H9 (cell line): ENCODE measurements around the gene RAC2. TPM values are rescaled to one million over a fixed set of nuclear protein-coding genes. Genes with fewer than 3 reads are reported as not detected.

ENCODE experiments used
- DNase-seq: peaks from one replicate; pipeline ENCODE4 v3.0.0-alpha.2; 2017
- H2AFZ ChIP-seq: one replicate; pipeline ENCODE4 v1.6.1; 2013; ENCODE audit warnings: mild to moderate bottlenecking, low read length, control low read depth, moderate library complexity
- H2AK5ac ChIP-seq: 2 replicates; pipeline ENCODE4 v1.6.1; 2013; ENCODE audit warnings: low read length, control low read depth, mixed read lengths; ENCODE audit not compliant: insufficient read length
- H2BK120ac ChIP-seq: one replicate; pipeline ENCODE4 v1.6.1; 2013; ENCODE audit warnings: low read depth, mild to moderate bottlenecking, low read length, control low read depth, inconsistent platforms; ENCODE audit not compliant: poor library complexity, severe bottlenecking
- H2BK12ac ChIP-seq: 2 replicates; pipeline ENCODE4 v1.6.1; 2013; ENCODE audit warnings: low read length, control low read depth, mixed read lengths, low read depth; ENCODE audit not compliant: insufficient read length
- H2BK15ac ChIP-seq: 2 replicates; pipeline ENCODE4 v1.6.1; 2013; ENCODE audit warnings: low read depth, low read length, control low read depth
- H2BK20ac ChIP-seq: one replicate; pipeline ENCODE4 v1.6.1; 2013; ENCODE audit warnings: low read depth, mild to moderate bottlenecking, low read length, control low read depth, inconsistent platforms; ENCODE audit not compliant: poor library complexity, severe bottlenecking
- H2BK5ac ChIP-seq: 2 replicates; pipeline ENCODE4 v1.6.1; 2013; ENCODE audit warnings: low read length, control low read depth, mixed read lengths; ENCODE audit not compliant: insufficient read length
- H3K14ac ChIP-seq: 2 replicates; pipeline ENCODE4 v1.6.1; 2013; ENCODE audit warnings: low read length, control low read depth; ENCODE audit not compliant: insufficient read depth
- H3K18ac ChIP-seq: 2 replicates; pipeline ENCODE4 v1.6.1; 2013; ENCODE audit warnings: low read depth, mild to moderate bottlenecking, mixed read lengths, low read length, control low read depth; ENCODE audit not compliant: insufficient read length
- H3K23ac ChIP-seq: 2 replicates; pipeline ENCODE4 v1.6.1; 2013; ENCODE audit warnings: low read length, control low read depth, mixed read lengths, low read depth; ENCODE audit not compliant: insufficient read length
- H3K23me2 ChIP-seq: 2 replicates; pipeline ENCODE4 v1.6.1; 2013; ENCODE audit warnings: low read depth, mild to moderate bottlenecking, mixed read lengths, low read length, control low read depth; ENCODE audit not compliant: insufficient read length, poor library complexity, severe bottlenecking
- H3K27ac ChIP-seq: 2 replicates; pipeline ENCODE4 v1.5.1; 2013; ENCODE audit warnings: low read length, control low read depth, mixed read lengths, low read depth; ENCODE audit not compliant: insufficient read length
- H3K27me3 ChIP-seq: 2 replicates; pipeline ENCODE4 v1.6.1; 2013; ENCODE audit warnings: low read length, control low read depth, inconsistent platforms; ENCODE audit not compliant: insufficient read depth
- H3K4ac ChIP-seq: 2 replicates; pipeline ENCODE4 v1.6.1; 2013; ENCODE audit warnings: low read depth, mild to moderate bottlenecking, control low read depth, inconsistent platforms, low read length, moderate library complexity
- H3K4me1 ChIP-seq: 2 replicates; pipeline ENCODE4 v1.6.1; 2013; ENCODE audit warnings: low read length, control low read depth, inconsistent platforms; ENCODE audit not compliant: insufficient read depth
- H3K4me2 ChIP-seq: 2 replicates; pipeline ENCODE4 v1.6.1; 2013; ENCODE audit warnings: low read length, control low read depth, mixed read lengths; ENCODE audit not compliant: insufficient read length, insufficient read depth
- H3K56ac ChIP-seq: 2 replicates; pipeline ENCODE4 v1.6.1; 2013; ENCODE audit warnings: low read depth, mild to moderate bottlenecking, mixed read lengths, low read length, control low read depth; ENCODE audit not compliant: insufficient read length
- H3K79me1 ChIP-seq: 2 replicates; pipeline ENCODE4 v1.6.1; 2013; ENCODE audit warnings: low read depth, mild to moderate bottlenecking, moderate library complexity, low read length, control low read depth, inconsistent platforms; ENCODE audit not compliant: insufficient read depth, poor library complexity, severe bottlenecking
- H3K79me2 ChIP-seq: 2 replicates; pipeline ENCODE4 v1.6.1; 2013; ENCODE audit warnings: low read length, control low read depth, inconsistent platforms; ENCODE audit not compliant: insufficient read depth
- H3K9ac ChIP-seq: 2 replicates; pipeline ENCODE4 v1.6.1; 2013; ENCODE audit warnings: low read length, control low read depth, mixed read lengths; ENCODE audit not compliant: insufficient read length; ENCODE audit errors: extremely low read depth
- H3K9me3 ChIP-seq: one replicate; pipeline ENCODE4 v1.6.1; 2013; ENCODE audit warnings: low read depth, low read length, inconsistent platforms; ENCODE audit not compliant: control insufficient read depth
- H3T11ph ChIP-seq: one replicate; pipeline ENCODE4 v1.6.1; 2013; ENCODE audit warnings: mild to moderate bottlenecking, low read length, control low read depth, inconsistent platforms
- H4K20me1 ChIP-seq: one replicate; pipeline ENCODE4 v1.6.1; 2013; ENCODE audit not compliant: control insufficient read depth, insufficient read length, insufficient read depth
- H4K5ac ChIP-seq: 2 replicates; pipeline ENCODE4 v1.6.1; 2013; ENCODE audit warnings: low read depth, mild to moderate bottlenecking, mixed read lengths, low read length, control low read depth; ENCODE audit not compliant: insufficient read length
- H4K8ac ChIP-seq: replicated peaks from 2 replicates; pipeline ENCODE4 v1.6.1; 2013; ENCODE audit warnings: low read length, control low read depth, mixed read lengths, low read depth; ENCODE audit not compliant: insufficient read length
- H4K91ac ChIP-seq: 2 replicates; pipeline ENCODE4 v1.6.1; 2013; ENCODE audit warnings: low read depth, mild to moderate bottlenecking, moderate library complexity, mixed read lengths, low read length, control low read depth; ENCODE audit not compliant: insufficient read length
- H3K27ac Mint-ChIP-seq, 3 experiments: 2 replicates in 2 of 3; 3 replicates in 1 of 3; pipeline ENCODE4 v1.8.0; 2020 to 2021; ENCODE audit warnings: mixed read lengths in 3 of 3, mild to moderate bottlenecking in 1 of 3, moderate library complexity in 1 of 3
- H3K27me3 Mint-ChIP-seq: 2 replicates; pipeline ENCODE4 v1.8.0; 2021; ENCODE audit warnings: low read depth, mild to moderate bottlenecking, moderate library complexity, mixed read lengths
- H3K36me3 Mint-ChIP-seq, 3 experiments: 2 replicates in 2 of 3; 3 replicates in 1 of 3; pipeline ENCODE4 v1.8.0; 2020 to 2021; ENCODE audit warnings: low read depth in 3 of 3, mixed read lengths in 3 of 3; ENCODE audit not compliant: insufficient read depth in 1 of 3
- H3K4me1 Mint-ChIP-seq, 2 experiments: 2 replicates each; pipeline ENCODE4 v1.8.0; 2020; ENCODE audit warnings: mixed read lengths in 2 of 2
- H3K4me3 Mint-ChIP-seq, 2 experiments: 2 replicates in 1 of 2; 3 replicates in 1 of 2; pipeline ENCODE4 v1.8.0; 2020 to 2021; ENCODE audit warnings: mild to moderate bottlenecking in 2 of 2, mixed read lengths in 2 of 2, moderate library complexity in 1 of 2
- H3K9me3 Mint-ChIP-seq, 2 experiments: 2 replicates in 1 of 2; 3 replicates in 1 of 2; pipeline ENCODE4 v1.8.0; 2020; ENCODE audit warnings: mild to moderate bottlenecking in 2 of 2, mixed read lengths in 2 of 2, moderate library complexity in 1 of 2
- CTCF ChIP-seq: fragments of 200-600 bp; sonication (generic); conservative IDR thresholded peaks from 3 replicates; pipeline ENCODE4 v1.8.0; 2021; ENCODE audit warnings: antibody characterized with exemption, mild to moderate bottlenecking
- WGBS: extraction: QIAGEN DNeasy Blood & Tissue Kit; methylation state at CpG from one replicate; pipeline ENCODE4 v1.1.7; 2013; ENCODE audit warnings: missing lambda C conversion rate, low lambda C conversion rate, mixed read lengths; ENCODE audit not compliant: insufficient read length; ENCODE audit errors: extremely low coverage; 5-methylcytosine and 5-hydroxymethylcytosine counted together
- total RNA-seq: library from RNA; stranded (reverse); gene quantifications from 2 replicates; pipeline ENCODE4 v1.2.1, GENCODE V29; 2021

RAC2 gene
- total RNA-seq, 1 experiment from 2014 or later: 2.8 TPM

GRCh38 chr22:37239336-37240239 lies 4.5 kb downstream of the RAC2 start:
- H3K23me2 ChIP-seq: no peaks in the 10 kb centered on the region
- no peak overlapping the region for H4K5ac ChIP-seq
- H3K9me3 Mint-ChIP-seq: no peaks in the 10 kb centered on the region; a peak in 1 of 5 replicates
- no peak overlapping the region for H4K8ac ChIP-seq
- H3K9me3 ChIP-seq: no peaks in the 10 kb centered on the region
- H3K9ac ChIP-seq: no peak overlapping the region
- no peaks in the 10 kb centered on the region for H3K4me1 ChIP-seq
- H3K18ac ChIP-seq: no peak overlapping the region
- H3K36me3 Mint-ChIP-seq: no peaks in the 10 kb centered on the region
- no peak overlapping the region for H3K23ac ChIP-seq
- peaks cover 13% of the 10 kb centered on the region for H3K27me3 Mint-ChIP-seq
- no peak overlapping the region; the same call in 1 of the 2 replicates for H3K4ac ChIP-seq
- H3K27me3 ChIP-seq: no peaks in the 10 kb centered on the region
- H3K56ac ChIP-seq: no peak overlapping the region
- H2BK20ac ChIP-seq: no peak overlapping the region
- H3K79me2 ChIP-seq: no peaks in the 10 kb centered on the region
- H2BK120ac ChIP-seq: no peak overlapping the region
- H2AK5ac ChIP-seq: no peak overlapping the region
- no peak overlapping the region for H3K14ac ChIP-seq
- H2BK12ac ChIP-seq: no peak overlapping the region
- no peak overlapping the region for H2BK15ac ChIP-seq
- H3K27ac ChIP-seq: no peak overlapping the region
- peak overlapping the region in 1 of 3 experiments; percentile 48; a peak in 1 of 7 replicates for H3K27ac Mint-ChIP-seq
- no peak overlapping the region for H3K4me2 ChIP-seq
- H2AFZ ChIP-seq: no peak overlapping the region
- H3T11ph ChIP-seq: no peak overlapping the region
- no CpG with 5 or more reads among the region's 10 CpGs for WGBS
- H3K79me1 ChIP-seq: no peaks in the 10 kb centered on the region
- TF ChIP-seq CTCF: no peak
- H4K20me1 ChIP-seq: no peaks in the 10 kb centered on the region
- peaks cover 15 to 39% of the 10 kb centered on the region in 2 experiments for H3K4me1 Mint-ChIP-seq
- H2BK5ac ChIP-seq: no peak overlapping the region
- no peak overlapping the region for H4K91ac ChIP-seq
- no peak for DNase-seq
- no peak overlapping the region; a peak in 1 of 5 replicates for H3K4me3 Mint-ChIP-seq
